Measurements from ENCODE around the gene DNAJC25.

DNAJC25 gene

GRCh38 chr9:111674319-111674718 lies 43.2 kb downstream of the DNAJC25 start:
- DNase-seq, result no peak

- no peak for DNase-seq
These were observed 45.0 kb downstream of the DNAJC25 start for GRCh38 chr9:111676116-111676515.

- no peak for DNase-seq
These were observed 47.2 kb downstream of the DNAJC25 start for GRCh38 chr9:111678293-111678692.

- DNase-seq, result no peak
These were observed 48.1 kb downstream of the DNAJC25 start for GRCh38 chr9:111679199-111679598.

GRCh38 chr9:111683392-111683791 lies 52.3 kb downstream of the DNAJC25 start:
- no peak for DNase-seq

GRCh38 chr9:111691672-111692329 lies 60.7 kb downstream of the DNAJC25 start:
- DNase-seq, result peak; percentile 26

- DNase-seq, result no peak
These were observed 65.7 kb downstream of the DNAJC25 start for GRCh38 chr9:111696796-111697195.

GRCh38 chr9:111700776-111701175 lies 69.6 kb downstream of the DNAJC25 start:
- no peak for DNase-seq
